ENCODE results near the gene C3. TPM values are rescaled to one million over a fixed set of nuclear protein-coding genes. Genes with fewer than 3 reads are reported as not detected.
A peak's percentile ranks its signal among the peaks of the same experiment; 100 is the strongest.
"Not testable (repeated sequence)": the region's sequence is repeated elsewhere in the genome, so short reads cannot be mapped to it uniquely, and the experiment has no call there.

The C3 gene
- total RNA-seq, 6 donors from 2014 or later = 461 to 1,221 (median 854) TPM

DNA sequence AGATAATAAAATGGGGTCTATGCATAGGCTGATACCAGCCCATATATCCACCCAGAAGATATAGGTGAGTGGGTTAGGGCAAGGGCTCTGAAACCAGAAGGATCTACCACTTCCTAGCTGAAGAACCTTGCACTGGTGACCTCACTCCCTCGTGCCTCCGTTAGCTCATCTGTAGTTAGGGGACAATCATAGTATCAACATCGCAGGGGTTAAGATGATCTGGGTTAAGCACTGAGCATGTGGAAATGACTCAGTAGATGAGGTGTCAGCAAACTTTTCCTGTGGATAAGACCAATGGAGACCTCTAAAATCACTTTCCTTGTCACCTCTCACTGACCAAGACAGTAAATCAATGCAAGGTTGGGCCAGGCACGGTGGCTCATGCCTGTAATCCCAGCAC lies 81.0 kb downstream of the C3 start:
- Histone ChIP-seq H3K4me1 (no peaks in the 10 kb centered on the region), H3K36me3 (no peaks in the 10 kb centered on the region), H3K4me3 (no peak overlapping the region), H3K27me3 (no peaks in the 10 kb centered on the region), H3K9me3 (no peaks in the 10 kb centered on the region), H3K27ac (no peak overlapping the region)
- ATAC-seq (ENCODE audit: low FRiP score in 2 of 2) (no peak), DNase-seq (no peak)
- TF ChIP-seq EP300 (IDR thresholded peaks at IDR 0.05) (peak in 1 of 4 donors; percentile 48), POLR2AphosphoS5 (IDR thresholded peaks at IDR 0.05) (no peak)
- WGBS, 2 donors = 57 to 61% methylated on average over 4 of the region's 4 CpGs

DNA sequence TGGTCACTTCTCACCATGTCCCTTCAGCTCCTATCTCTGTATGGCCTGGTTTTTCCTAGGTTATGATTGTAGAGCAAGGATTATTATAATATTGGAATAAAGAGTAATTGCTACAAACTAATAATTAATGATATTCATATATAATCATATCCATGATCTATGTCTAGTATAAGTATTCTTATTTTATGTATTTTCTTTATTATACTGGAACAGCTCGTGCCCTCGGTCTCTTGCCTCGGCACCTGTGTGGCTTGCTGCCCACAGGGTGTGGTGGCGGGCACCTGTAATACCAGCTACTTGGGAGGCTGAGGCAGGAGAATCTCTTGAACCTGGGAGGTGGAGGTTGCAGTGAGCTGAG lies 87.0 kb downstream of the C3 start:
- H3K9me3 ChIP-seq; H3K27ac ChIP-seq; H3K27me3 ChIP-seq; H3K4me1 ChIP-seq; DNase-seq; H3K4me3 ChIP-seq; H3K36me3 ChIP-seq; ATAC-seq (ENCODE audit: low FRiP score in 2 of 2): not testable (repeated sequence)
- WGBS, 2 donors = 83 to 86% methylated on average over 4 of the region's 4 CpGs

- not testable (repeated sequence) for H3K9me3 ChIP-seq, H3K4me3 ChIP-seq, H3K4me1 ChIP-seq, H3K36me3 ChIP-seq, H3K27ac ChIP-seq, H3K27me3 ChIP-seq
- DNase-seq = peak in 1 of 2 donors; percentile 87
- peak in 1 of 2 donors; percentile 75 for ATAC-seq (ENCODE audit: low FRiP score in 2 of 2)
- WGBS, 2 donors = 48 to 51% methylated on average over 25 to 26 of the region's 26 CpGs
- TF ChIP-seq, protein P1, sequence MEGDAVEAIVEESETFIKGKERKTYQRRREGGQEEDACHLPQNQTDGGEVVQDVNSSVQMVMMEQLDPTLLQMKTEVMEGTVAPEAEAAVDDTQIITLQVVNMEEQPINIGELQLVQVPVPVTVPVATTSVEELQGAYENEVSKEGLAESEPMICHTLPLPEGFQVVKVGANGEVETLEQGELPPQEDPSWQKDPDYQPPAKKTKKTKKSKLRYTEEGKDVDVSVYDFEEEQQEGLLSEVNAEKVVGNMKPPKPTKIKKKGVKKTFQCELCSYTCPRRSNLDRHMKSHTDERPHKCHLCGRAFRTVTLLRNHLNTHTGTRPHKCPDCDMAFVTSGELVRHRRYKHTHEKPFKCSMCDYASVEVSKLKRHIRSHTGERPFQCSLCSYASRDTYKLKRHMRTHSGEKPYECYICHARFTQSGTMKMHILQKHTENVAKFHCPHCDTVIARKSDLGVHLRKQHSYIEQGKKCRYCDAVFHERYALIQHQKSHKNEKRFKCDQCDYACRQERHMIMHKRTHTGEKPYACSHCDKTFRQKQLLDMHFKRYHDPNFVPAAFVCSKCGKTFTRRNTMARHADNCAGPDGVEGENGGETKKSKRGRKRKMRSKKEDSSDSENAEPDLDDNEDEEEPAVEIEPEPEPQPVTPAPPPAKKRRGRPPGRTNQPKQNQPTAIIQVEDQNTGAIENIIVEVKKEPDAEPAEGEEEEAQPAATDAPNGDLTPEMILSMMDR (IDR thresholded peaks at IDR 0.05) = peak; percentile 56 to 79 (median 72)
Measured at GRCh38 chr19:6632747-6633455, 87.5 kb downstream of the C3 start.

DNA sequence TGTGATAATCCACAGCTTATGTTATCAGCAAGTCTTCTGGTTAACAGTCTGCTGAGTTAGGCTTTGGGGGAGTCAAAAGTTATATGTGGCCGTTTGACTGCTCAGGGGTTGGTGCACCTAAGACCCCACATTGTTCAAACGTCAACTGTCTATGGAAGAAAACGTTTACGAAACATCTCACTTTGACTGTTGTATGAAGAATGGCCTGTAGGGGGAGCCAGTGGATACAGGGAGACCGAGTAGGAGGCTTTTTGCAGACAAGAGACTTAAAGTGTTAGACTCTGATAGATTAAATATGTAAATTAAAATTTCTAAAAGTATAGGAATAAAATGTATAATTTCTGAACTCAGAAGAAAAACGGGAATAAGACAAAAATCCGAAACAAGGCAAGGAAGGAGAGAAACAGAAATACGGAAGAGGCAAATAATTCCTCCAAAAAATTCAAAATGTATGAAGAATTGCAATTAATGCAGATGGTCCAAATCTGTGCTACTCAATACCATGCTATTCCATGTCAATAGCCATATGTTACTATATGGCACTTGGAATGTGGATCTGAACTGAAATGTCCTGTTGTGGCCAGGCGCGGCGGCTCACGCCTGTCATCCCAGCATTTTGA lies 88.3 kb downstream of the C3 start:
- DNase-seq (peak in 1 of 2 donors; percentile 65), ATAC-seq (ENCODE audit: low FRiP score in 2 of 2) (peak; percentile 88 to 91)
- H3K27me3 ChIP-seq = no peaks in the 10 kb centered on the region
- no peaks in the 10 kb centered on the region for H3K36me3 ChIP-seq
- 39 to 41% methylated on average over 12 of the region's 12 CpGs for WGBS, 2 donors
- H3K27ac ChIP-seq = no peak overlapping the region
- H3K4me1 ChIP-seq = peaks cover 0 to 4% (median 0%) of the 10 kb centered on the region in 4 donors
- no peaks in the 10 kb centered on the region for H3K9me3 ChIP-seq
- H3K4me3 ChIP-seq = no peak overlapping the region
- TF ChIP-seq POLR2A (IDR thresholded peaks at IDR 0.05) (no peak), POLR2AphosphoS5 (IDR thresholded peaks at IDR 0.05) (no peak), EP300 (IDR thresholded peaks at IDR 0.05) (no peak)
- TF ChIP-seq, protein P1 (IDR thresholded peaks at IDR 0.05) = peak; percentile 58 to 86 (median 76)

Other genes with a start within 250 kb of the C3 start
- 10 to 100 TPM in 5 of 6 donors, 1 to 10 TPM in 1; 5.8 to 31.4 (median 12.6) TPM for gene DENND1C, start 238.9 kb downstream of the C3 start, total RNA-seq
- 1 to 10 TPM in 2 of 6 donors, under 1 TPM in 3, not detected in 1; 0.54 to 1.5 (median 0.76) TPM for gene TUBB4A, start 218.3 kb downstream of the C3 start, total RNA-seq
- 10 to 100 TPM in 2 of 6 donors, 1 to 10 TPM in 4; 6.3 to 11.6 (median 8.4) TPM for gene TNFSF9, start 189.6 kb downstream of the C3 start, total RNA-seq
- gene CD70, start 129.5 kb downstream of the C3 start, total RNA-seq = 1 to 10 TPM in 1 of 6 donors, under 1 TPM in 1, not detected in 4; 0.31 to 1.3 TPM
- 1 to 10 TPM; 1.7 to 7.3 (median 2.8) TPM for gene TNFSF14, start 50.5 kb downstream of the C3 start, total RNA-seq
- 100 to 1,000 TPM in 1 of 6 donors, 10 to 100 TPM in 5; 51.6 to 105 (median 69.0) TPM for gene GPR108, start 16.9 kb upstream of the C3 start, total RNA-seq
- gene TRIP10, start 19.0 kb upstream of the C3 start, total RNA-seq = 100 to 1,000 TPM in 2 of 6 donors, 10 to 100 TPM in 4; 59.6 to 423 (median 74.3) TPM
- 100 to 1,000 TPM in 1 of 6 donors, 10 to 100 TPM in 5; 24.9 to 109 (median 35.8) TPM for gene SH2D3A, start 46.8 kb upstream of the C3 start, total RNA-seq
- gene VAV1, start 52.1 kb upstream of the C3 start, total RNA-seq = 10 to 100 TPM; 13.9 to 53.4 (median 24.1) TPM
- 1 to 10 TPM in 5 of 6 donors, under 1 TPM in 1; 0.79 to 7.3 (median 4.3) TPM for gene ADGRE1, start 166.9 kb upstream of the C3 start, total RNA-seq

All from upper lobe of left lung (tissue), 6 donors.